ENCODE data around the gene UBE3B. TPM values are rescaled to one million over a fixed set of nuclear protein-coding genes. Genes with fewer than 3 reads are reported as not detected.

UBE3B gene
- total RNA-seq, 2 donors from 2014 or later, result 57.9 to 85.8 TPM

DNA sequence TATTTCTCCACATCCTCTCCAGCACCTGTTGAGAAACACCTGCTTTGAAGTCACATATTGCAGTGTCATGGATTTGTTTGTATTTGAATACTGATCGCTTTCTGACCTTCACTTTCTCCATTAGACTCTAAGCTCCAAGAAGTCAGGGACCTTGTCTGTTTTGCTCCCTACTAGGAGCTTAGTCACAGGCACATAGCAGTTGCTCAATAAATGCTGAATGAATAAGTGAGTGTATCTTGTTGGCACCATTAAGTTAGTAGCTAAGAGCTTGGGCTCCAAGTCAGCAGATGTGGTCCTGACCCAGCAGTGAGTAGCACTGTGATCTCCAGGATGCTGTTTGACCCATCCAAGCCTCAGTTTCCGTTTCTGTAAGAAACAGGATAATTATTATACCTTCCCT, 106.3 kb downstream of the UBE3B start:
- H3K27me3 ChIP-seq (replicated peaks; ENCODE audit: insufficient read depth), result no peaks in the 10 kb centered on the region
- H3K27ac ChIP-seq, result no peak overlapping the region
- 100% methylated on average over 2 of the region's 2 CpGs for WGBS
- H3K4me3 ChIP-seq, result no peak overlapping the region
- intact Hi-C loops (cut with DNase I), result no loop called here
- H3K9me3 ChIP-seq, result no peaks in the 10 kb centered on the region
- TF ChIP-seq, protein P1, sequence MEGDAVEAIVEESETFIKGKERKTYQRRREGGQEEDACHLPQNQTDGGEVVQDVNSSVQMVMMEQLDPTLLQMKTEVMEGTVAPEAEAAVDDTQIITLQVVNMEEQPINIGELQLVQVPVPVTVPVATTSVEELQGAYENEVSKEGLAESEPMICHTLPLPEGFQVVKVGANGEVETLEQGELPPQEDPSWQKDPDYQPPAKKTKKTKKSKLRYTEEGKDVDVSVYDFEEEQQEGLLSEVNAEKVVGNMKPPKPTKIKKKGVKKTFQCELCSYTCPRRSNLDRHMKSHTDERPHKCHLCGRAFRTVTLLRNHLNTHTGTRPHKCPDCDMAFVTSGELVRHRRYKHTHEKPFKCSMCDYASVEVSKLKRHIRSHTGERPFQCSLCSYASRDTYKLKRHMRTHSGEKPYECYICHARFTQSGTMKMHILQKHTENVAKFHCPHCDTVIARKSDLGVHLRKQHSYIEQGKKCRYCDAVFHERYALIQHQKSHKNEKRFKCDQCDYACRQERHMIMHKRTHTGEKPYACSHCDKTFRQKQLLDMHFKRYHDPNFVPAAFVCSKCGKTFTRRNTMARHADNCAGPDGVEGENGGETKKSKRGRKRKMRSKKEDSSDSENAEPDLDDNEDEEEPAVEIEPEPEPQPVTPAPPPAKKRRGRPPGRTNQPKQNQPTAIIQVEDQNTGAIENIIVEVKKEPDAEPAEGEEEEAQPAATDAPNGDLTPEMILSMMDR (IDR thresholded peaks at IDR 0.05), result no peak
- TF ChIP-seq POLR2AphosphoS5 (IDR thresholded peaks at IDR 0.05) (no peak), POLR2A (IDR thresholded peaks at IDR 0.05) (no peak)
- H3K4me1 ChIP-seq (replicated peaks), result no peaks in the 10 kb centered on the region
- no peak for DNase-seq (ENCODE audit: low spot score)
- peaks cover 0 to 3% of the 10 kb centered on the region in 2 donors for H3K36me3 ChIP-seq

Other genes starting within 250 kb of the UBE3B start
- gene FOXN4, start 168.3 kb upstream of the UBE3B start, total RNA-seq, result 1 to 10 TPM in 1 of 2 donors, under 1 TPM in 1; 0.27 to 4.8 TPM
- gene MYO1H, start 129.7 kb upstream of the UBE3B start, total RNA-seq, result 1 to 10 TPM in 1 of 2 donors, not detected in 1; 1.2 TPM
- 10 to 100 TPM; 37.2 to 49.8 TPM for gene KCTD10, start 334 bp upstream of the UBE3B start, total RNA-seq
- gene MMAB, start 95.9 kb downstream of the UBE3B start, total RNA-seq, result 10 to 100 TPM; 23.1 to 79.2 TPM
- gene MVK, start 96.2 kb downstream of the UBE3B start, total RNA-seq, result 10 to 100 TPM; 13.4 to 54.1 TPM
- gene FAM222A, start 236.2 kb downstream of the UBE3B start, total RNA-seq, result 10 to 100 TPM in 1 of 2 donors, 1 to 10 TPM in 1; 2.0 to 52.3 TPM

Data from prostate gland (tissue), 2 donors.